ENCODE data around the gene TSPAN33.
"Not testable (repeated sequence)": the region's sequence is repeated elsewhere in the genome, so short reads cannot be mapped to it uniquely, and the experiment has no call there.

Gene TSPAN33

GRCh38 chr7:129209067-129209926 is 64.8 kb downstream of the TSPAN33 start:
- no peak for DNase-seq (ENCODE audit: low read depth)

- peak; percentile 34 for DNase-seq (ENCODE audit: low read depth)
Measured at GRCh38 chr7:129210256-129210988, 65.9 kb downstream of the TSPAN33 start.

GRCh38 chr7:129210989-129211312 is 66.4 kb downstream of the TSPAN33 start:
- no peak for DNase-seq (ENCODE audit: low read depth)

GRCh38 chr7:129212126-129212525 is 67.6 kb downstream of the TSPAN33 start:
- DNase-seq (ENCODE audit: low read depth): no peak

- no peak for DNase-seq (ENCODE audit: low read depth)
Measured at GRCh38 chr7:129212596-129212995, 68.1 kb downstream of the TSPAN33 start.

- no peak for DNase-seq (ENCODE audit: low read depth)
Measured at GRCh38 chr7:129213828-129214227, 69.3 kb downstream of the TSPAN33 start.

GRCh38 chr7:129215691-129216090 is 71.2 kb downstream of the TSPAN33 start:
- DNase-seq (ENCODE audit: low read depth): not testable (repeated sequence)

GRCh38 chr7:129216101-129216715 is 71.7 kb downstream of the TSPAN33 start:
- not testable (repeated sequence) for DNase-seq (ENCODE audit: low read depth)

GRCh38 chr7:129216821-129217416 is 72.4 kb downstream of the TSPAN33 start:
- DNase-seq (ENCODE audit: low read depth): not testable (repeated sequence)

GRCh38 chr7:129218514-129219062 is 74.1 kb downstream of the TSPAN33 start:
- peak; percentile 68 for DNase-seq (ENCODE audit: low read depth)

- not testable (repeated sequence) for DNase-seq (ENCODE audit: low read depth)
Measured at GRCh38 chr7:129219166-129219565, 74.7 kb downstream of the TSPAN33 start.
